ENCODE measurements around the gene ALMS1. TPM values are rescaled to one million over a fixed set of nuclear protein-coding genes. Genes with fewer than 3 reads are reported as not detected.

Gene ALMS1
- total and polyA plus RNA-seq, 12 donors = 6.2 to 33.3 (median 12.0) TPM

- intact Hi-C loops (cut with DNase I) = no loop called here
- no peak overlapping the region for H3K4me3 ChIP-seq
- WGBS, 4 donors = 53 to 76% (median 63%) methylated on average over 2 of the region's 2 CpGs
Observed at GRCh38 chr2:73654175-73654574, 268.5 kb downstream of the ALMS1 start.

More at GRCh38 chr2:73654175-73654574, 268.5 kb downstream of the ALMS1 start:
- no peak overlapping the region for H3K27ac ChIP-seq
- H3K36me3 ChIP-seq (replicated peaks in 1 of 2) = no peaks in the 10 kb centered on the region
- no peaks in the 10 kb centered on the region for H3K27me3 ChIP-seq
- H3K4me1 ChIP-seq (replicated peaks in 1 of 2) = no peaks in the 10 kb centered on the region
- no peak for DNase-seq
- no peaks in the 10 kb centered on the region for H3K9me3 ChIP-seq (replicated peaks in 1 of 3)
- no peak for TF ChIP-seq CTCF (IDR thresholded peaks at IDR 0.05)
- no peak for TF ChIP-seq POLR2A (IDR thresholded peaks at IDR 0.05)

Other genes starting within 250 kb of the ALMS1 start
- not detected for gene NOTO, start 183.3 kb upstream of the ALMS1 start, total RNA-seq
- gene NOTO, start 183.3 kb upstream of the ALMS1 start, polyA plus RNA-seq = under 1 TPM; 0.03 to 0.08 (median 0.05) TPM
- gene SMYD5, start 171.6 kb upstream of the ALMS1 start, total RNA-seq = 10 to 100 TPM in 8 of 9 donors, 1 to 10 TPM in 1; 8.7 to 35.2 (median 28.0) TPM
- 10 to 100 TPM; 25.7 to 45.4 (median 34.7) TPM for gene SMYD5, start 171.6 kb upstream of the ALMS1 start, polyA plus RNA-seq
- 10 to 100 TPM; 24.4 to 76.3 (median 32.9) TPM for gene PRADC1, start 152.6 kb upstream of the ALMS1 start, total RNA-seq
- 10 to 100 TPM; 37.9 to 65.8 (median 63.2) TPM for gene PRADC1, start 152.6 kb upstream of the ALMS1 start, polyA plus RNA-seq
- gene CCT7, start 151.5 kb upstream of the ALMS1 start, total RNA-seq = 100 to 1,000 TPM; 203 to 581 (median 313) TPM
- 100 to 1,000 TPM; 120 to 424 (median 246) TPM for gene CCT7, start 151.5 kb upstream of the ALMS1 start, polyA plus RNA-seq
- 1 to 10 TPM; 3.4 to 8.1 (median 5.5) TPM for gene FBXO41, start 101.4 kb upstream of the ALMS1 start, total RNA-seq
- 10 to 100 TPM in 1 of 3 donors, 1 to 10 TPM in 2; 1.8 to 12.0 (median 3.7) TPM for gene FBXO41, start 101.4 kb upstream of the ALMS1 start, polyA plus RNA-seq
- under 1 TPM in 1 of 9 donors, not detected in 8; 0.30 TPM for gene EGR4, start 92.3 kb upstream of the ALMS1 start, total RNA-seq
- gene EGR4, start 92.3 kb upstream of the ALMS1 start, polyA plus RNA-seq = under 1 TPM in 2 of 3 donors, not detected in 1; 0.20 to 0.32 TPM

Measured in adrenal gland (tissue), 12 donors.